ENCODE measurements around the gene FA2H. TPM values are rescaled to one million over a fixed set of nuclear protein-coding genes. Genes with fewer than 3 reads are reported as not detected.
A peak's percentile ranks its signal among the peaks of the same experiment; 100 is the strongest.

The FA2H gene
- total RNA-seq, 1 donor from 2014 or later = not detected

DNA sequence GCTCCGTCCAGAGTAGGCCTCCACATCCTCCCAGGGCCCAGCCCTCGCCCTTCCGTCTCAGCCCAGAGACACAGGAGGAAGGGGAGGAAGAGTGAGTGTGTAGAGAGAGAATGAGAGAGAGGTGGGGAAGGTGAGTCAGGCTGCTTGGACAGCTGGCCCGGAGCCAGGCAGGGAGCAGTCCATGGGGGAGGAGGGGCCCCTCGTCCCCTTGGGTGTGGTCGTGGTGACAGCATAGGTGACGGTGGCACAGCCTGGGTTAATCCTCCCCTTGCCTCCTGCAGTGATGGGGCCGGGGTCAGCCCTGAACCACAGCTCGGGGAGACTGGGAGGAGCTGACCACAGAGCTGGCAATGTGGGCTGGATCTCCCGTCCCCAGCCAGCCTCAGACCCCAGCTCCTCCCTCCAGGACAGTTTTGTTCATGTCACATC is 36.5 kb downstream of the FA2H start:
- Mint-ChIP-seq H3K27ac (ENCODE audit: unreplicated experiment) (no peak overlapping the region), H3K4me1 (ENCODE audit: unreplicated experiment) (peaks cover 8% of the 10 kb centered on the region), H3K4me3 (ENCODE audit: unreplicated experiment) (no peak overlapping the region), H3K9me3 (ENCODE audit: unreplicated experiment) (no peaks in the 10 kb centered on the region), H3K27me3 (ENCODE audit: unreplicated experiment) (peaks cover 1% of the 10 kb centered on the region), H3K36me3 (ENCODE audit: low read depth, unreplicated experiment) (no peaks in the 10 kb centered on the region)
- DNase-seq (ENCODE audit: low spot score) = no peak
- TF ChIP-seq CTCF (IDR thresholded peaks at IDR 0.05; ENCODE audit: unreplicated experiment) = no peak

DNA sequence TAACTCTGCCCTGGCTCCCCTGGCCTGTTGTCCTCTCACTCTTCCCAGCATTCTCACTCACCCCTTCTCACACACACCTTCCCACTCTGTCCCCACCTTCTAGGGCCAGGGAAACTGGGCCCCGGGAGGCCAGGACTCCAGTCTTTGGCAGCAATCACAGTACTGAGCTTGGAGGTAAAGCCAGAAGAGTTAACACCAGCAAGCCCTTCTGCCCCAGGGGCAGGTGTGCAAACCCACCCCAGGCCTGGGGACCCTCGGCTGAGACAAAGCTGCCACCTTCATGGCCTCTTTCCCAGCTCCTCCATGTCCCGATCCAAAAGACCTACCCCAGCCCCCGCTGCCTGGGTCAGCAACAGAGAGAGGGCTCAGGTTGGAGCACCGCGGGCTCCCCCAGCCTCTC is 37.1 kb downstream of the FA2H start:
- TF ChIP-seq CTCF (IDR thresholded peaks at IDR 0.05; ENCODE audit: unreplicated experiment) = no peak
- DNase-seq (ENCODE audit: low spot score) = no peak
- Mint-ChIP-seq H3K27me3 (ENCODE audit: unreplicated experiment) (peaks cover 1% of the 10 kb centered on the region), H3K27ac (ENCODE audit: unreplicated experiment) (no peak overlapping the region), H3K36me3 (ENCODE audit: low read depth, unreplicated experiment) (no peaks in the 10 kb centered on the region), H3K9me3 (ENCODE audit: unreplicated experiment) (no peaks in the 10 kb centered on the region), H3K4me1 (ENCODE audit: unreplicated experiment) (peaks cover 8% of the 10 kb centered on the region), H3K4me3 (ENCODE audit: unreplicated experiment) (no peak overlapping the region)

GRCh38 chr16:74736531-74737157 is 38.0 kb downstream of the FA2H start:
- Mint-ChIP-seq H3K27ac (ENCODE audit: unreplicated experiment) (no peak overlapping the region), H3K4me3 (ENCODE audit: unreplicated experiment) (no peak overlapping the region), H3K4me1 (ENCODE audit: unreplicated experiment) (peaks cover 8% of the 10 kb centered on the region), H3K36me3 (ENCODE audit: low read depth, unreplicated experiment) (no peaks in the 10 kb centered on the region), H3K9me3 (ENCODE audit: unreplicated experiment) (no peaks in the 10 kb centered on the region), H3K27me3 (ENCODE audit: unreplicated experiment) (peaks cover 1% of the 10 kb centered on the region)
- TF ChIP-seq CTCF (IDR thresholded peaks at IDR 0.05; ENCODE audit: unreplicated experiment) = no peak
- no peak for DNase-seq (ENCODE audit: low spot score)

DNA sequence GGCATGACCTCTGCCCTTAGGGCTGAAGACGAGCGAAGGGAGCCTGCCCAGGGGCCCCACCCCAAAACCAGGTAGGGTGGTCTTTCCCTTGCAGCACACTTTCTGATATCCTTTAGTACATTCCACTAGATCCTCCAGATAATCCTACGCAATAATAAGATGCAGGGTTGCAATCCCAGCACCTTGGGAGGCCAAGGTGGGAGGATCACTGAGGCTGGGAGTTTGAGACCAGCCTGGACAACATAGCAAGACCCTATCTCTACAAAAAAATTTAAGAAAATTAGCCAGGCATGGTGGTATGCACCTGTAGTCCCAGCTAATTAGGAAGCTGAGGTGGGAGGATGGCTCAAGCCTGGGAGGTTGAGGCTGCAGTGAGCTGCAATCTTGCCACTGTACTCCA is 39.1 kb downstream of the FA2H start:
- DNase-seq (ENCODE audit: low spot score) = no peak
- H3K27me3 Mint-ChIP-seq (ENCODE audit: unreplicated experiment) = peaks cover 1% of the 10 kb centered on the region
- no peak for TF ChIP-seq CTCF (IDR thresholded peaks at IDR 0.05; ENCODE audit: unreplicated experiment)
- H3K4me1 Mint-ChIP-seq (ENCODE audit: unreplicated experiment) = peaks cover 9% of the 10 kb centered on the region
- H3K4me3 Mint-ChIP-seq (ENCODE audit: unreplicated experiment) = no peak overlapping the region
- no peak overlapping the region for H3K27ac Mint-ChIP-seq (ENCODE audit: unreplicated experiment)
- no peaks in the 10 kb centered on the region for H3K36me3 Mint-ChIP-seq (ENCODE audit: low read depth, unreplicated experiment)
- H3K9me3 Mint-ChIP-seq (ENCODE audit: unreplicated experiment) = no peaks in the 10 kb centered on the region

GRCh38 chr16:74735162-74735452 is 39.5 kb downstream of the FA2H start:
- Mint-ChIP-seq H3K4me1 (ENCODE audit: unreplicated experiment) (peaks cover 13% of the 10 kb centered on the region), H3K27ac (ENCODE audit: unreplicated experiment) (no peak overlapping the region), H3K27me3 (ENCODE audit: unreplicated experiment) (peaks cover 1% of the 10 kb centered on the region), H3K36me3 (ENCODE audit: low read depth, unreplicated experiment) (no peaks in the 10 kb centered on the region), H3K4me3 (ENCODE audit: unreplicated experiment) (peak overlapping the region; percentile 28), H3K9me3 (ENCODE audit: unreplicated experiment) (no peaks in the 10 kb centered on the region)
- TF ChIP-seq CTCF (IDR thresholded peaks at IDR 0.05; ENCODE audit: unreplicated experiment) = no peak
- DNase-seq (ENCODE audit: low spot score) = no peak

Data from endothelial cell (in vitro differentiated cells).